ENCODE results near the gene DBX1.

Gene DBX1, protein sequence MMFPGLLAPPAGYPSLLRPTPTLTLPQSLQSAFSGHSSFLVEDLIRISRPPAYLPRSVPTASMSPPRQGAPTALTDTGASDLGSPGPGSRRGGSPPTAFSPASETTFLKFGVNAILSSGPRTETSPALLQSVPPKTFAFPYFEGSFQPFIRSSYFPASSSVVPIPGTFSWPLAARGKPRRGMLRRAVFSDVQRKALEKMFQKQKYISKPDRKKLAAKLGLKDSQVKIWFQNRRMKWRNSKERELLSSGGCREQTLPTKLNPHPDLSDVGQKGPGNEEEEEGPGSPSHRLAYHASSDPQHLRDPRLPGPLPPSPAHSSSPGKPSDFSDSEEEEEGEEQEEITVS

GRCh38 chr11:20160425-20161229, at the start of gene DBX1:
Gene DBX1 (minus strand): TSS chr11:20160475. CDS start chr11:20160324, 151 bp downstream.
- no peak within 1 kb of the TSS for H3K4me3 ChIP-seq (ENCODE audit: low read length)
- no peak for DNase-seq (ENCODE audit: low read depth)
- TF ChIP-seq CTCF (conservative IDR thresholded peaks at IDR 0.05; ENCODE audit: low read length), result no peak

DNA sequence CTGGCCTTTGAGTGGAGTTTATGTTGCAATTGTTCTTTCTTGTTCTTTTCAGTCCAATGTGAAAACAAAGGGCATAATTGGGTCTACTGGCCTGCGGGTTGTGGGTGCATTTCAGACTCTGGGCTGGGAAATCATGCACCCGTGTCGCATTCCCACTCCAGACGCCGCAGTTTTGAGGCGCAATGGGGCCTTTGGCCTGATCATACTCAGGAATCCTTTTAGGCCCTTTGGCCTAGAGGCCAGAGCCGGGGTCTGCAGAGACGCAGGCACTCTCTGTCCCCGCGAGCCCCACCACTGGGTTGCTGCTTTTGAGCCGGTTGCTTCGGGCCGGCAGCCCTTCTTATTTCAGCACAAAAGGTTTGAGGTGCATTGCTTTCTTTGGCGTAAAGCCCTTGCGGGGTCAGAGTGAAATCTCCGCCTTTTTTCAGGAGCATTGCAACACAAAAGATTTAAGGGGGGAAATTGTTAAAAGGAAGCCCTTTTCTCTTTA, 48.4 kb upstream of the DBX1 start:
- TF ChIP-seq CTCF (conservative IDR thresholded peaks at IDR 0.05; ENCODE audit: low read length), result no peak
- no peak for DNase-seq (ENCODE audit: low read depth)
- no peak overlapping the region for H3K4me3 ChIP-seq (ENCODE audit: low read length)

DNA sequence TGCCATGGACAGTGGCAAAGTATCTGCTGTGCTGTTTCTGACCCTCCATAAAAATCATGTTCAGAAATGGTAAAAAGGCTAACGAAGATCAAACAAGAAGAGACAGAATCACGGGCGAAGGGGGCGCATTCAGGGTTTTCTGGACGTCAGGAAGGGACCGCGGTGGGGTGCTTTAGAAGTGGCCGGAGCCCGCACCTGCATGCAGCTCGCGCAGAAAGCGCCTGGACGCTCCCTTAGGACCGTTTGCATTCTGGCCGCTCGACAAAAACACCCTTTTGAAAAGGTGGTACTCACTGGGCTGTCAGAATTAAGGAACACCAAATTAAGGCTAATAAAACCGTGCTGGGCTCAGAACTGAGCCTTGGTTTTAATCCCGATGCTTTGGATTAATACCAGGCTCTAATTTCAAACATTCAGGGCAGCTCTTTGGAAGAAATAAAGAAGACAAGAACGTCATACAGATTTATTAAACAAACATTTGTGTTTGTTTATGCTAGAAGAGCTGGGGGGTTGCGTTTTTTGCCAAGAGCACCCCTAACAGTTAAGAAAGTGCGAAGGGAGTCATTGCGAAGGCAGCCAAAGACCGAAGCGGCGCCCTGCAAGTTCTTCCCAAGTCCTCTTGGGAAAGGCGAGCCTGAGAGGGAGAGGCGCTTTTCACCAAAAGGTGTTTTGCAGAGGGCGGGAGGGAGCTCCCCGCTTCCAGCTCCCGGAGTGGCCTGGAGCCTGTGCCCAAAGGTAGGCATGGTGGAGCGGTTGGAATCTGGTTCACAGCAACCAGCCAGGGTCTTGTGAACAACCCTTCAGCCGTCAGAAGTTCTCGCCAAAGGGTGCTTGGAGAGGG, 47.7 kb upstream of the DBX1 start:
- no peak overlapping the region for H3K4me3 ChIP-seq (ENCODE audit: low read length)
- TF ChIP-seq CTCF (conservative IDR thresholded peaks at IDR 0.05; ENCODE audit: low read length), result no peak
- DNase-seq (ENCODE audit: low read depth), result no peak

GRCh38 chr11:20205807-20206206, 45.5 kb upstream of the DBX1 start:
- no peak for DNase-seq (ENCODE audit: low read depth)
- no peak overlapping the region for H3K4me3 ChIP-seq (ENCODE audit: low read length)
- no peak for TF ChIP-seq CTCF (conservative IDR thresholded peaks at IDR 0.05; ENCODE audit: low read length)

- no peak for DNase-seq (ENCODE audit: low read depth)
- no peak for TF ChIP-seq CTCF (conservative IDR thresholded peaks at IDR 0.05; ENCODE audit: low read length)
- no peak overlapping the region for H3K4me3 ChIP-seq (ENCODE audit: low read length)
These were observed 44.4 kb upstream of the DBX1 start for GRCh38 chr11:20204681-20205080.

- no peak for DNase-seq (ENCODE audit: low read depth)
- H3K4me3 ChIP-seq (ENCODE audit: low read length), result no peak overlapping the region
- no peak for TF ChIP-seq CTCF (conservative IDR thresholded peaks at IDR 0.05; ENCODE audit: low read length)
These were observed 43.6 kb upstream of the DBX1 start for GRCh38 chr11:20203831-20204230.
